ENCODE results near the gene TMEM220. TPM values are rescaled to one million over a fixed set of nuclear protein-coding genes. Genes with fewer than 3 reads are reported as not detected.
"Not testable (repeated sequence)": the region's sequence is repeated elsewhere in the genome, so short reads cannot be mapped to it uniquely, and the experiment has no call there.

TMEM220 gene
- total RNA-seq, 1 donor = 3.3 TPM

DNA sequence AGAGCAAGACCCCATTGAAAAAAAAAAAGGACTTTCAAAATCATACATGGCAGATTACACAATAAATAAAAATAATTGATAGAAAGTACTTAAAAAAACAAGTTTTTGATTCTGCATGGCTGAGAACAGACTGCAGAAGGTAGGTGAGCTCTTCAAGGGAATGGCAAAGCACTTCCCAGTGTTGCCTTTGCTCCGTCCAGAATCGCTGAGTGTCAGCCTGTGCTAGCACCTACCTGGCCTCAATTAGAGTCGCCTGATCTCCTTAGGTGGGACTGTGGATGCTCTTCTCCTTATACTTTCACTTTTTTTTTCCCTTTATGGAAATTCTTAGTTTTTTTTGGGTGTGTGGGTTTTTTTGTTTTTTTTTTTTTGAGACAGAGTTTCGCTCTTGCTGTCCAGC is 6.0 kb upstream of the TMEM220 start:
- H3K4me3 ChIP-seq (ENCODE audit: insufficient read depth, low read length) = no peak overlapping the region
- peaks cover 11% of the 10 kb centered on the region for H3K27me3 ChIP-seq (ENCODE audit: insufficient read depth, low read length)
- TF ChIP-seq, protein P1, sequence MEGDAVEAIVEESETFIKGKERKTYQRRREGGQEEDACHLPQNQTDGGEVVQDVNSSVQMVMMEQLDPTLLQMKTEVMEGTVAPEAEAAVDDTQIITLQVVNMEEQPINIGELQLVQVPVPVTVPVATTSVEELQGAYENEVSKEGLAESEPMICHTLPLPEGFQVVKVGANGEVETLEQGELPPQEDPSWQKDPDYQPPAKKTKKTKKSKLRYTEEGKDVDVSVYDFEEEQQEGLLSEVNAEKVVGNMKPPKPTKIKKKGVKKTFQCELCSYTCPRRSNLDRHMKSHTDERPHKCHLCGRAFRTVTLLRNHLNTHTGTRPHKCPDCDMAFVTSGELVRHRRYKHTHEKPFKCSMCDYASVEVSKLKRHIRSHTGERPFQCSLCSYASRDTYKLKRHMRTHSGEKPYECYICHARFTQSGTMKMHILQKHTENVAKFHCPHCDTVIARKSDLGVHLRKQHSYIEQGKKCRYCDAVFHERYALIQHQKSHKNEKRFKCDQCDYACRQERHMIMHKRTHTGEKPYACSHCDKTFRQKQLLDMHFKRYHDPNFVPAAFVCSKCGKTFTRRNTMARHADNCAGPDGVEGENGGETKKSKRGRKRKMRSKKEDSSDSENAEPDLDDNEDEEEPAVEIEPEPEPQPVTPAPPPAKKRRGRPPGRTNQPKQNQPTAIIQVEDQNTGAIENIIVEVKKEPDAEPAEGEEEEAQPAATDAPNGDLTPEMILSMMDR (IDR thresholded peaks at IDR 0.05; ENCODE audit: extremely low read depth, low read depth, low read length) = no peak
- no peaks in the 10 kb centered on the region for H3K79me2 ChIP-seq (ENCODE audit: insufficient read depth, low read length)
- H4K20me1 ChIP-seq (ENCODE audit: insufficient read depth, low read length) = no peaks in the 10 kb centered on the region
- peaks cover 2% of the 10 kb centered on the region for H3K4me1 ChIP-seq (ENCODE audit: insufficient read depth, low read length)
- H3K4me2 ChIP-seq (ENCODE audit: insufficient read depth, low read length) = no peak overlapping the region
- no peak overlapping the region for H3K27ac ChIP-seq (ENCODE audit: low read depth, low read length)
- no peaks in the 10 kb centered on the region for H3K9me3 ChIP-seq (ENCODE audit: low read depth, low read length)
- H2AFZ ChIP-seq (ENCODE audit: low read length) = no peak overlapping the region
- H3K36me3 ChIP-seq (ENCODE audit: insufficient read depth, low read length) = no peaks in the 10 kb centered on the region
- DNase-seq (ENCODE audit: insufficient read length, low spot score, missing footprints) = no peak

DNA sequence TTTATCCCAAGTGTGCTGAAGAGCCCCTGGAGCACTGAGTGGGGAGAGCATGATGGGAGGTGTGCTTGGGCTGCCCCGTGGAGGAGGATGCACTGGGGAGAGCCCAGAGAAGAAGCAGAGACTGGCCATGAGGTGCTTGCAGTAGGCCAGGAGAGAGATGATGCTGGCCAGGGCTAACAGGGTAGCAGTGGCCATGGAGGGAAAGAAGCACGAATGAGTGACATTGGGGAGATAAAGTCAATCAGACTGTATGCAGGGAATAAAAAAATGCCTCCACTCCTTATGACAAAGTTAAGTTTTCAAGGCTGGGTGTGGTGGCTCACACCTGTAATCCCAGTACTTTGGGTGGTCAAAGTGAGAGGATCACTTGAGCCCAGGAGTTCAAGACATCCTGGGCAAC is 5.4 kb upstream of the TMEM220 start:
- Histone ChIP-seq H3K9me3 (ENCODE audit: low read depth, low read length) (no peaks in the 10 kb centered on the region), H3K4me1 (ENCODE audit: insufficient read depth, low read length) (peaks cover 6% of the 10 kb centered on the region), H3K4me3 (ENCODE audit: insufficient read depth, low read length) (no peak overlapping the region), H4K20me1 (ENCODE audit: insufficient read depth, low read length) (no peaks in the 10 kb centered on the region), H3K79me2 (ENCODE audit: insufficient read depth, low read length) (no peaks in the 10 kb centered on the region), H3K27me3 (ENCODE audit: insufficient read depth, low read length) (peaks cover 11% of the 10 kb centered on the region), H2AFZ (ENCODE audit: low read length) (no peak overlapping the region), H3K4me2 (ENCODE audit: insufficient read depth, low read length) (no peak overlapping the region), H3K27ac (ENCODE audit: low read depth, low read length) (no peak overlapping the region), H3K36me3 (ENCODE audit: insufficient read depth, low read length) (no peaks in the 10 kb centered on the region)
- TF ChIP-seq, protein P1 (IDR thresholded peaks at IDR 0.05; ENCODE audit: extremely low read depth, low read depth, low read length) = no peak
- no peak for DNase-seq (ENCODE audit: insufficient read length, low spot score, missing footprints)

DNA sequence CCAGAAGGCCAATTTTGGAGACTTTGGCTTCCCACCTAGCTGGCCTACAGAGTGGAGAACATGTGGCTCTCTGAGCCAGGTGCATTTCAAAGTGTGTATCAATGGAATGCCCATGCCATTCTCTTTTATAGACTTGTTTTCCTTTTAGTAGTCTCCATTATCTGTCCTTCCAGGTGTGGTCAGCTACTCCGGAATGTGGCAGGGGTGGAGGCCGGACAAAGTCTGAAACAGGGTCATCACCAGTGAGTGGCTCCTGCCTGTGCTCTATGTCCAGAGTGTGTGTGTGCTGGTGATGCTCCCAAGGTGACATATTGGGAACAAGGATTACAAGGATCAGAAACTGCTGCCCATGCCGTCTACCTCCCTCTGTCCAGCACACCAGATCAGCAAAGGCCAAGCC is 3.8 kb upstream of the TMEM220 start:
- DNase-seq (ENCODE audit: insufficient read length, low spot score, missing footprints) = no peak
- H3K4me2 ChIP-seq (ENCODE audit: insufficient read depth, low read length) = no peak overlapping the region
- no peak overlapping the region for H3K4me3 ChIP-seq (ENCODE audit: insufficient read depth, low read length)
- no peak overlapping the region for H2AFZ ChIP-seq (ENCODE audit: low read length)
- H4K20me1 ChIP-seq (ENCODE audit: insufficient read depth, low read length) = no peaks in the 10 kb centered on the region
- TF ChIP-seq, protein P1 (IDR thresholded peaks at IDR 0.05; ENCODE audit: extremely low read depth, low read depth, low read length) = no peak
- H3K4me1 ChIP-seq (ENCODE audit: insufficient read depth, low read length) = peaks cover 6% of the 10 kb centered on the region
- no peaks in the 10 kb centered on the region for H3K79me2 ChIP-seq (ENCODE audit: insufficient read depth, low read length)
- no peak overlapping the region for H3K27ac ChIP-seq (ENCODE audit: low read depth, low read length)
- no peaks in the 10 kb centered on the region for H3K36me3 ChIP-seq (ENCODE audit: insufficient read depth, low read length)
- peaks cover 7% of the 10 kb centered on the region for H3K27me3 ChIP-seq (ENCODE audit: insufficient read depth, low read length)
- H3K9me3 ChIP-seq (ENCODE audit: low read depth, low read length) = no peaks in the 10 kb centered on the region

DNA sequence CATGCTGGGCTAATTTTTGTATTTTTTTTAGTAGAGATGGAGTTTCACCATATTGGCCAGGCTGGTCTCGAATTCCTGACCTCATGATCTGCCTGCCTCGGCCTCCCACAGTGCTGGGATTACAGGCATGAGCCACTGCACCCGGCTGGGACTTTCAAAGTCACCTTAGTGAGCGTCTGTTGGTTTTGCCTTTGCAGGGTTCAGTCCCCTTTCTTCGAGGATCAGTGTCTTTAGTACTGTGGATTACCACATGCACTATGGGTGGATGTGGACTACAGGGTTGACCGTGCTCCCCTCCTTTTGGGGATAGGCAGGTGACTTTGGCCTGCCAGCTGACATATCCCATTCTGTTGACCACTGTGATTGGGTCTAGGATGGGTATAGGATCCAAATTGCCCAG is 2.3 kb upstream of the TMEM220 start:
- H3K36me3 ChIP-seq (ENCODE audit: insufficient read depth, low read length); DNase-seq (ENCODE audit: insufficient read length, low spot score, missing footprints): not testable (repeated sequence)

More for the DNA sequence above, 2.3 kb upstream of the TMEM220 start:
- H2AFZ ChIP-seq (ENCODE audit: low read length); H3K27me3 ChIP-seq (ENCODE audit: insufficient read depth, low read length); H3K79me2 ChIP-seq (ENCODE audit: insufficient read depth, low read length); H3K4me1 ChIP-seq (ENCODE audit: insufficient read depth, low read length); H3K9me3 ChIP-seq (ENCODE audit: low read depth, low read length); H4K20me1 ChIP-seq (ENCODE audit: insufficient read depth, low read length); H3K4me3 ChIP-seq (ENCODE audit: insufficient read depth, low read length); H3K27ac ChIP-seq (ENCODE audit: low read depth, low read length); H3K4me2 ChIP-seq (ENCODE audit: insufficient read depth, low read length): not testable (repeated sequence)
